Measurements from ENCODE around the gene USH2A.

Gene USH2A

DNA sequence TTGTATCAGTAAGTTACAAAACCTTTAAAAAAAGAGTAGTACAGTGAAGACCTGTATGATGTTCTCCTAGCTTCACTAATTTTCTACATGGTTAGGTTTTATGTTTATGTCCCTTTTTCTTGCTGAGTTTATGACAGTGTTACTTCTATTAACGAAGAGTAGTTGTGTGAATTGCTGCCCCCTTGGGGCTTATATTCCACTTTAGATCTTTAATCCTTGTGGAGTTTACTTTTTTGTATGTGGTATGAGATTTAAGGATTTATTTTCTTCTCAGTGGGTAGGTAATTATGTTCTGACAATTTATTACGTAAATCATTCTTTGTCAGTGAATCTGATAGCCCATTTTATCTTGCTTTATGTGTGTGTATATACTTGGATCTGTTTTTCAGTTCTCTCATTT is 841.4 kb downstream of the USH2A start:
- no peak overlapping the region for H3K4me3 ChIP-seq (ENCODE audit: low read length)
- H3K4me1 ChIP-seq (ENCODE audit: control insufficient read depth, low read depth, low read length): no peaks in the 10 kb centered on the region
- H3K9ac ChIP-seq (ENCODE audit: low read length): no peak overlapping the region
- no peaks in the 10 kb centered on the region for H3K9me3 ChIP-seq (ENCODE audit: control insufficient read depth, low read depth, low read length)
- H3K27me3 ChIP-seq (ENCODE audit: control insufficient read depth, insufficient read depth, low read length): no peaks in the 10 kb centered on the region
- no peak overlapping the region for H3K27ac ChIP-seq (ENCODE audit: low read length)
- peaks cover 50% of the 10 kb centered on the region for H3K36me3 ChIP-seq (ENCODE audit: control insufficient read depth, low read depth, low read length)
